ENCODE measurements around the gene TMEM258.

Gene TMEM258

GRCh38 chr11:61795876-61796526, 3.6 kb upstream of the TMEM258 start:
- no peak for DNase-seq (ENCODE audit: low spot score)

- DNase-seq (ENCODE audit: low spot score): no peak
These were observed 3.1 kb upstream of the TMEM258 start for GRCh38 chr11:61795459-61795858.

DNA sequence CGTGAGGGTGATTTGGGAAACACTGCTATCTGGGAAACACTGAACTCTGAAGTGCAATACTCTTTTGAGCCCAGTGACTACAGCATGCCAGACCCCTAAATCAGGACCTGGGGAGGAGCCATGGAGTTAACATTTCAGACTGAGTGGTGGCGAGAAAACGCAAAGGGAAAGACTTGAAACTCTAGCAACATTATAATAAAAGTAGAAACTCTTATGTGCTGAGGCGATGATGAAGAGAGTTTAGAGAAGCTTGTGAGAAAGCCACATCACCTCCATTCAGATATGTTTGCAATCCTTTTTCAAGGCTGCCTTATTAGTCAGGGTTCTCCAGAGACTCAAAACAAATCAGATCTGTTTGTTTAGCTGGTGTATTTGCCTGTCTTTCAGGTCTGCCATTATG, 2.2 kb upstream of the TMEM258 start:
- no peak for DNase-seq (ENCODE audit: low spot score)

DNA sequence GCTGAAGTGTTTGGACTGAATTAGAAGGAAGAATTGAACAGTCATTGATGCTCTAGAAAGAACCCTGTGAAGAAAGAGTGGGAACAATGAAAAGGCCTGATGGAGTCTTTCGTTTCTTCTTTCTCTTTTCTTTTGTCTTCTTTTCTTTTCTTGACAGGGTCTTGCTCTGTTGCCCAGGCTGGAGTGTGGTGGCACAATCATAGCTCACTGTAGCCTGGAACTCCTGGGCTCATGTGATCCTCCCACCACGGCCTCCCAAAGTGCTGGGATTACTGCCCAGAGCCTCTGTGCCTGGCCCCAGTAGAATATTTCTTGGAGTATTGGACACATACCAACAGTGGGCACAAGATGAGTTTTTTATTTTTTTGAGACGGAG, 1.4 kb upstream of the TMEM258 start:
- DNase-seq (ENCODE audit: low spot score): no peak

DNA sequence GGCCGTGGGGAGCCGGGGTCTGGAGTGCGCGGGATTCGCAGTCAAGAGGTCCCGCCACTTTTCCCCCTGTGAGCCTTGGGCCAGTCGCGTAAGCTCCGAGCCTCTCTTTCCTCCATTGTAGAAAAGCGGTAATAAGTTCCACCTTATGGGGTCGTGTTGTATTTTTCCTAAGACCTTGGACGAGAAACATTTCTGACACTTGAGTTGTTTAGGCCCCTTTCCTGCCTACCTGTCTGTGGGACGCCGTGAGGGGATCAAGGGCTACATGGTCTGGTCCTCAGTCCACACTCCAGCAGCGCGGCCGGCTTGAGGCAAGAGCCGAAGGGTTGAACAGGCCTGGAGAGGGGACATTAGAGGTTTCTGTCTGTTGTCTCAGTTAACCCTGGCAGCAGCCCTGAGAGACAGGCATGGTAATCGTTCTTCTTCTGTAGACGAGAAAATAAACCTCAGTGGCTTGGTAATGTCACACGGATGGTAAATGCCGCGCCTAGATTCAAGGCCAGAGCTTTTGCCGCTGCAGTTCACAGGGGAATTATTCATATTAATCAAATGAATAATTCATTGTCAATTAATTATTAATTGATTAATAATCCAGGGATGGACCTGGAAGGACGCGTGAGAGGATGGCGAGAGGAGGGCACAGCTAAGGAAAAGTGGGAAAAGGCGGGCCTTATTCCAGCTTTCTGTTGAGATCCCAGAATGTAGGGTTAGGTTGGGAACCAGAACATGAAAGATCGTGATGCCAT, 857 bp upstream of the TMEM258 start:
- DNase-seq (ENCODE audit: low spot score): no peak

- DNase-seq (ENCODE audit: low spot score): no peak
These were observed 576 bp downstream of the TMEM258 start for GRCh38 chr11:61791737-61792309.

DNA sequence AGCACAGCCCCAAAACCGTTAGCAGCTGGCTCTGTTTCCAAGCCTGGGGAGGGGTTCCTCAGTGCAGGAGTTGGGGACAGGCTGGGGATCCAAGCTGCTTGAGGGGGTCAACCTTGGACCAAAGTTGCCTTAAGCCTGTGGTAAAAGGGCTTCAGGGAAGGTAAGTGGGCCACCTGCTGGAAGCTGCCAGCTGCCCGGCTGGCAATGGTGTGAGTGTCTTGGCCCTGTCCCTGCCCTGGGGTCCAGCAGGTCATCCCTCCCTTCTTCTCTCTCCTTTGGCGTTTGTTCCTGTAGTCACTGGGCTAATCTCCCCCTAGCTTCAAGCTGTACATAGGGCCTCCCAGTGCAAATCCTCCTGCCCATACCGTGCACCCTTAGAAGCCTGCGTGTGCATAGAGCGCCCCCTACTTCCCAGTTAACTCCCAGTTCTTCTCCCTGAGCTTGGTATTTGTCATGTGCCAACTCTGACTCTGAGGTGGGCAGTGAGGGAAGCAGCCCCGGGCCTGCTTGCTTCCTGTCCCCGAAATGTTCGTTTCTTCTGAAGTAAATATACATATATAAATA, 4.4 kb downstream of the TMEM258 start:
- DNase-seq (ENCODE audit: low spot score): peak; percentile 62

DNA sequence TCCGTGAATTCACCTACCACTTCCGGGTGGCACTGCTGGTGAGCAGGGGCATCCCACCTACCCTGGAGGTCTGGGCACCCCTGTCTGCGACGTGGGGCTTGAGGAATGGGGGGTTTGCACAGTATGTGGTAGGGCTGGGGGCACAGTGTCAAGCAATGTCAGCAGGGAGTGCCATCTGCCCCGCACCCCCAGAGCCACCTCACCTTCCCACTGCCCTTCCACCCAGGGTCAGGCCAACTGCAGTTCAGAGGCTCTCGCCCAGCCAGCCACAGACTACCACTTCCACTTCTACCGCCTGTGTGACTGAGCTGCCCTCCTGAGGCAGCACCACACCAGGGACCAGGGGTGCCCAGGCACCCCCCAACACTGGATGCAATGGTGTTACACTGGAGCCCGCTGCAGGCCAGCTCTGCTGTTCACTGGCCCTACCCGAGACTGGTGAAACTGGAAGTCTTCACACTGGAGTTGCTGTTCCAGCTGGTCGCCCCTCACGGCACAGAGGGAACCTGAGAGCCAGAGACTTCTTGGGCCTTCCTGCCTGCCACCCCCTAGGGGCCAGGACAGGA, 6.5 kb downstream of the TMEM258 start:
- DNase-seq (ENCODE audit: low spot score): no peak

DNA sequence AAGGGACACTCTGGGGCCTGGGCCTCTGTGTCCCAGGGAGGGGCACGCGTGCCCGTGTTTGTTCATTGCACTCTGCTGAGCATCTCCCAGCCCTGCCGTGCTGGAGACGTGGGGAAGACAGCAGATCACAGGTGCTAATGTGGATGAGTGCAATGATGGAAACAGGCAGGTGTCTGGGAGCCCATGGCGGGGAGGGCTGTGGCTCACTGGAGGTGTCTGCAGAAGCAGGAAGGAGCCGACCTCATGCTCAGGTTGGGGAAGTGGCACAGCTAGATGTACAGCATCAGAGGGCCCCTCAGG, 7.9 kb downstream of the TMEM258 start:
- no peak for DNase-seq (ENCODE audit: low spot score)

- DNase-seq (ENCODE audit: low spot score): no peak
These were observed 8.5 kb downstream of the TMEM258 start for GRCh38 chr11:61783717-61784505.

DNA sequence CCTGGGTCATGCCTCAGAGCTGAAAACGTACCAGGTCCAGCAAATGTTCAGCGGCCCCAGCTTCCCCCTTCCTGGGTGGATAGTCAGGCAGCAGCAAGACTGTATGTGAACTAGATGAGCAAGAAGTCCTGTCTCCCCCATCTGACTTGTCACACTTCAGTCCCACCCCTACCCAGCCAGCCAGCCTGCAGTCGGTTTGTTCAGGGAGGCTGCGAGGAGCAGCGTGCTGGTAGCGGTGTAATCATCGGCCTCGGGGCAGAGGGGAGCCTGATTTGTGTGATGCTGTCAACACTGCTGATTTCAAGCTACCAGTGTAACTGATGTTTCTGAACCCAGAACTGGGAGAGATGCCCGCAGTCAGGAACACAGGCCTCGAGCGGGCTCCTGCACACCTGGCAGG, 9.6 kb downstream of the TMEM258 start:
- DNase-seq (ENCODE audit: low spot score): no peak

- no peak for DNase-seq (ENCODE audit: low spot score)
These were observed 10.1 kb downstream of the TMEM258 start for GRCh38 chr11:61782299-61782698.

GRCh38 chr11:61781585-61781984, 10.8 kb downstream of the TMEM258 start:
- DNase-seq (ENCODE audit: low spot score): no peak

DNA sequence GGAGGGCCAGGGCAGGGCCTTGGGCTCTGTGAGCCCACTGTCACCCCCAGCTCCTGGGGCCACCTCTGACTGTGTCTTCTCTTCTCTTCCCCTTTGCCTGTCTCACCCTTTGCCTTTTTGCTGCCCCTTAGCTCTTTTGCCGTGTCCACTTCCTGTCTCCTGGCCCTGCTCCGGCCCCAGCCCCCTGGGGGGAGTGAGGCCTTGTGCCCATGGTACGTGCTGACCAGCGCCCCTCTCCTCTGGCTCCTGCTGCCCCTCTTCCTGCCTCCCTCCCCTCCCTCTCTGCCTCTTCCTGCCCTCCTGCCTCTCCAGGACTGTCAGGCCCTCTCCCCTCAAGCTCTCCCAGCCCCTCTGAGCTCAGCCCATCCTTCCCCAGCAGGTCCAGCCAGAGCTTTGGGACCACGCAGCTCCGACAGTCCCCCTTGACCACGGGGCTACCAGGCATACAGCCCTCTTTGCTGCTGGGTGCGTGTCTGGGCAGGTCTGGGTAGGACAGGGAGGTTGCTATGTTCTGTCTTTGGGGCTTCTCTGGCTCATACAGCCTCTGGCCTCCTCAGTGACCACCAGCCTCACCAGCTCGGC, 11.7 kb downstream of the TMEM258 start:
- no peak for DNase-seq (ENCODE audit: low spot score)

GRCh38 chr11:61779666-61780525, 12.5 kb downstream of the TMEM258 start:
- DNase-seq (ENCODE audit: low spot score): no peak

- DNase-seq (ENCODE audit: low spot score): no peak
These were observed 13.3 kb downstream of the TMEM258 start for GRCh38 chr11:61778920-61779650.

- no peak for DNase-seq (ENCODE audit: low spot score)
These were observed 14.0 kb downstream of the TMEM258 start for GRCh38 chr11:61778357-61778886.

GRCh38 chr11:61777234-61778090, 14.9 kb downstream of the TMEM258 start:
- peak; percentile 58 for DNase-seq (ENCODE audit: low spot score)

GRCh38 chr11:61776561-61777075, 15.8 kb downstream of the TMEM258 start:
- peak; percentile 84 for DNase-seq (ENCODE audit: low spot score)
